HG02798 (cell line): ENCODE data around the gene MYO1B.
"Not testable (repeated sequence)": the region's sequence is repeated elsewhere in the genome, so short reads cannot be mapped to it uniquely, and the experiment has no call there.

Experiments
- ATAC-seq: cut with Tn5 transposase; IDR thresholded peaks from one replicate; pipeline ENCODE4 v1.9.1; 2021; ENCODE audit warnings: mild to moderate bottlenecking; ENCODE audit not compliant: unreplicated experiment, poor library complexity

MYO1B gene

GRCh38 chr2:191432121-191432520 lies 186.9 kb downstream of the MYO1B start:
- ATAC-seq, result no peak

DNA sequence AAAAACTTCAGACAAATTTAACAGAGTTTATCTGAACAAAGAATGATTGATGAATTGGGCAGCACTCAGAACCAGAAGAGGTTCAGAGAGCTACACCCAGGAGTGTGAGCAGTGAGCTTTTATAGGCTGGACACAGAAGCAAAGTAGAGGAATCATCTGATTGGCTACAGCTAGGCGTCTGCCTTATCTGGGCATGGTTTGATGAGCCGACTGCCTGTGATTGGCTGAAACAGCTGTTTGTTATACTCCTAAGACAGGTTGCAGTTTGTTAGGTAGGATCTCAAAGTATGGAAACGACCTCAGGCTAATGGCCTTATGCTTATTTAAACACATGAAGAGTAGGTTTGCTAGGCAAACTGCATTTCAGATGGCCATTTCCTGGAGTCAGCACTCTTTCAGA lies 188.9 kb downstream of the MYO1B start:
- no peak for ATAC-seq

DNA sequence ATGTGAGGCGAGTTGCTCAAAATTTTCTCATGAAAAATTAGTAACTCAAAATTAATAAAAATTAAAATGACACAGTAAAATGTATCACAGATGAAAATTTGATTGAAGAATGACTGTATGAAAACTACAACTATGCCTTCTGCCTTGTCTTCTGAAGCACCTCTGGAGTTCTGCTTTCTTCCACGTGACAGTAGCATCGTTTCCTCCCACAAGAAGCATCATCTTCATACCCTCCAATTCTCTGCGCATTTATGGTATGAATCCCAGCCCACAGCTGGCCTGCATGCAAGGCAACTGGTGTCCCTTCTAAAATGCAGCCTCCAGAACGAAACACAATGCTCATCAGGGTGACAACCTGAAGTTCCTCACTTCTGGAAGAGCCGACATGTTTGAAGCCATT lies 189.9 kb downstream of the MYO1B start:
- no peak for ATAC-seq

DNA sequence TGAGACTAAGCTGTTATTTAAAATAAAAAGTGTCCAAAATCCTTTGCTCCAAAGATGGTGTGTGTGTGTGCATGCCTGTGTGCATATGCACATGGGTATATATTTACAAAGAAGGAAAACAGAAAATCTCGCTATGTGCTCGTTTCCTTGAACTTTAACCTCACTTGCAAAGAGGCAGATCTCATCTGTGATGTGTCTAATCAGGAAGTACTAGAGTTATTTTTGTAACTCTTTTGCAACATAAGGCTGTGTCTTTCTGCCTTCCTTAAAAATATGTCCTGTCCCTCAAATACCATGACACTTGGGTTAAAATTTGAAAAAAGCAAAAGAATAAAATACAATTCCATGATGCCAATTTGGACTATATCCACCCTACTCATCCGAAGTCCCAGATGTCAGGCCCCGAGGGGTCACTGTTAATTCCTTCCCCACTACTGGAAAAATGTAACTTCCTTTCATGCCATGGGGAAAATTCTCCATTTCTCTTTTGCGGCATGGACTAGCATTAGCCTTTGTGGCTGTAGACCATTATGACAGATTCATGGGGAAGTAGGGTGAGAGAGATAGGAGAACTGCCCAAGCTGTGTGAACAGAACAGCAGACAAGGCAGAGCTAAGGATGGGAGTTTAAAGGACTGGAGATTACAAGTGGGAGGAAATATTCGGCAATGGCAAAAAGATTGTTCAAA lies 191.3 kb downstream of the MYO1B start:
- no peak for ATAC-seq

DNA sequence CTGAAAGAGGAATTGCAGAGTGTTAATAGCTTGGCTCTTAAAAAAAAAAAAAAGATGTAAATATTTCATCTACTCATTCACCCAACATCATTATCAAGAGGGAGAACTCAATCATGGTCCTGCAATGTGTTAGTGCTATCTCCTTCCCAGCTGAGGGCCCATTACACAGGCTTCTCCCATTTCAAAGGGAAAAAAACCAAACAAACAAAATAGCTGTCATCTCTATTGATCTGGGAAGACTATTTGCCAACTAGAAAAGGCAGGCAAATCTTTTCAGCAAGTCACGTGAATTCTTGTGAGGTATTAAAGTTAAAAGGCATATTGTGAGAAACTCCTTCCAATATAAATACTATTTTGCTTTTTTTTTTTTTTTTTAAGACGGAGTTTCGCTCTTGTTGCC lies 194.3 kb downstream of the MYO1B start:
- no peak for ATAC-seq

- no peak for ATAC-seq
Observed at GRCh38 chr2:191441496-191442214, 196.5 kb downstream of the MYO1B start.

DNA sequence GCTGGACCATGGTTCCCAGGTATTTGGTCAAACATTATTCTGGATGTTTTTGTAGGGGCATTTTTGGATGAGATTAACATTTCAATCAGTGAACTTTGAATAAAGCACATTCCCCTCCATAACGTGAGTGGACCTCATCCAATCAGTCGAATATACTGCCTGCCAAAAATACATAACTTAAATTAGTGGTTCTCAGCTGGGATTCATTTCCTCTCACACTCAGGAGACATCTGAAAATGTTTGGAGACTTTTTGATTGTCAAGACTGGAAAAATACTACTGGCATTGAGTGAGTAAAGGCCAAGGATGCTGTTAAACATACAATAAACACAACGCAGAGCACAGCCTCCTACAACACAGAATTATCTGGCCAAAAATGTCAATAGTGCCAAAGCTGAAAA lies 198.2 kb downstream of the MYO1B start:
- ATAC-seq, result no peak

GRCh38 chr2:191446910-191447309 lies 201.7 kb downstream of the MYO1B start:
- no peak for ATAC-seq

DNA sequence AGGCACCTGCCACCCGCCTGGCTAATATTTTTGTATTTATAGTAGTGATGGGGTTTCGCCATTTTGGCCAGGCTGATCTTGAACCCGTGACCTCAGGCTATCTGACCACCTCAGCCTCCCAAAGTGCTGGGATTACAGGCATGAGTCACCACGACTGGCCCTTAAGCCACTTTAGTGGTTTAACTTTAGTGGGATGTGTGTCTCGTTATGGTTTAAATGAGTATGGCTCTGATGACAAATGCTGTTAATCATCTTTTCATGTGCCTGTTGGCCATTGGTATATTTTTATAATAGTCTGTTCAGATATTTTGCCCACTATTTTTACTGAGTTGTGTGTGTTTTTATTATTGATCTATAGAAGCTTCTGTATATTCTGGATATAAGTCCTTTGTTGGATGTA lies 205.9 kb downstream of the MYO1B start:
- no peak for ATAC-seq

DNA sequence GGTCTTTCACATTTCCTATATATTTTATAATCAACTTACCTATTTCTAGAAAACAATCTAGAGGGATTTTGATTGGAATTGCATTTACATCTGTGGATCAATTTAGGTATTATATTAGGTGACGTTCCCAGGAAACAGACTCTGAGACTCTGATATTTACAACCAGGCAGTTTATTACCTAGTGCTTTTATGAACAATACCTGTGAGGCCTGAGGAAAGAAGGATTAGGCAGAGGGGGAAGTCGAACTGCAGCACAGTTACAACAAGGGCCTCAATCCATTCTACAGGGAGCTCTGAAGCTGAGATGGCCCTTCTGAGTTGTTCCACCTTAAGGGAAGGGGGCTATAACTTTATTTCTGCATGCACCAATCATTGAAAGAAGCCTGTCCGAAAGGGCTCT lies 206.9 kb downstream of the MYO1B start:
- ATAC-seq, result no peak

- ATAC-seq, result no peak
Observed at GRCh38 chr2:191453761-191454160, 208.6 kb downstream of the MYO1B start.

- ATAC-seq, result not testable (repeated sequence)
Observed at GRCh38 chr2:191456506-191456905, 211.3 kb downstream of the MYO1B start.

DNA sequence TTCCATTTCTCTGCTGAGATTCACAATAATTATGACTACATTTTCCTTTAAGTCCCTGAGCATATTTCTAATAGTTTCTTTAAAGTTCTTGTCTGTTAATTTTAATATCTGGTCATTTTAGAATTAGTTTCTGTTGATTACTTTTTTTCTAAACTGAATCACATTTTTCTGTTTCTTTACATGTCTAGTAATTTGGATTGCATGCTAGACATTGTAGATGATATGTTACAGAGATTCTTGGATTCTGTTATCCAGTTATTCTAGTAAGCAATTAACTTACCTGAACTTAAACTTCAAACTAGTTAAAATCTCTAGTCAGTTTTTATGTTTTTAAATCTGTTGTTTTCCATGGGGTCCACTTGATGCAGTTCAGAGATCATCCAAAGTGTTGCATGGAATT lies 214.0 kb downstream of the MYO1B start:
- ATAC-seq, result no peak

DNA sequence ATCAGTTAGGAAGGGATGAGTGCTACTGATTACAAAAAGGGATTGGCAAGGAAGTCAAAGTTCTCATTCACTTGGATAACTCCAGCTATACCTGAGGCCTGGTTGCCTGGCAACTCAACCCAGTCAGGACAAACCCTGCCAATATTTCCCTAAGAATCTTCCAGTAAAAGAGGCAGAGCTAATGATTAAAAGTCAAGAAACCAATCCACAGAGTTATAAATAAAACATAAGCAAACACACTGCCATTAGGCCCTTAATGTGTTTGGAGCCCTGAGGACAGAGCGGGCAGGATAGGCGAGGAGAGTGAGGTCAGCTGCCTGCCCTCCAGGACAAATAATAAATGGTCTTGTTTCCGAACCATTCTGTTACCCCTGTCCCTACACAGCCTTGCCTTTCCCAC lies 217.2 kb downstream of the MYO1B start:
- no peak for ATAC-seq

- no peak for ATAC-seq
Observed at GRCh38 chr2:191463790-191464189, 218.6 kb downstream of the MYO1B start.

DNA sequence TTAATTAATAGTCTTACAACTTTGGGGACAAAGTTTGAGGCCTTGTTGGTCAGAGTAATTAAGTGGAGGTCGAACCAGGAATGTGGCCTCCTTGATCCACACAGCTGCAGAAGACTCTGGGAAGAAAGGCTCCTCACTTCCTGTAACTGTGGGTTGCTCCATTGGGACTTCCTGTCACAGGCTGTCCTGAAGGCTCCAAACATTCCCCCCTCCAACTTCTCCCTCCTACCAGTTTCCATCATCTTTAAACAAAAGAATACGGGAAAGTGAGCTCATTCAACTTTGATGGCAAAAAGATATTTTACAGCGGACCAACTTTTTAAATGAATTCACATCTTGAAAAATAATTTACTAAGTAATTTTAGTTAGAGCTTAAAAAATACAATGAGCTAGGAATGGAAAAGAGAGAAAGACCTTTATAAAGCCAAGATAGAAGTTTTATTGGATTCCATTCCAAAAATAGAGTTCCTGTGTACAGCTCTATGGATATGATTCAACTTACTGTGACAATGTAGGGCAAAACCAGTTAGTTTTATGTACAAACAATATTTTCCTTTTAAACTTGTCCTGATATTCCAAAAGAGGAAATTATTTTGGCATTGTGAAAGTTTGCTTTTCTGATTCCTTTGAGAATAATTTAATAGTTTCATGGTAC lies 220.7 kb downstream of the MYO1B start:
- ATAC-seq, result no peak

- ATAC-seq, result no peak
Observed at GRCh38 chr2:191467113-191467512, 221.9 kb downstream of the MYO1B start.

- ATAC-seq, result no peak
Observed at GRCh38 chr2:191470306-191470705, 225.1 kb downstream of the MYO1B start.

GRCh38 chr2:191474464-191474863 lies 229.3 kb downstream of the MYO1B start:
- no peak for ATAC-seq
